ENCODE data around the gene SLC7A9.
"Not testable (repeated sequence)": the region's sequence is repeated elsewhere in the genome, so short reads cannot be mapped to it uniquely, and the experiment has no call there.

SLC7A9 gene

DNA sequence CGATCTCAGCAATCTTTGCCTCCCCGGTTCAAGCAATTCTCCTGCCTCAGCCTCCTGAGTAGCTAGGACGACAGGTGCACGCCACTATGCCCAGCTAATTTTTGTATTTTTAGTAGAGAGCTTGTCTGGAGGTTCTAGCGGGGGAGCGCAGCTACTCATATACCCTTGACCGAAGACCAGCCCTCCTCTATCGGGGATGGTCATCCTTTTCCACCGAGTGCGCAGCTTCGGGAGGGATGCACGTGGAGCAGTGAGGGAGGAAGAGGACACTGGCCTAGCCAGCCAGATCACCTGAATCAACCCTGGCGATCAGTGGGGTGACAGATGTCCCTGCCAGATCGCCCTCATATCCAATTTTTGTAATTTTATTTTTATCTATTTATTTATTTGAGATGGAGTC is 6.8 kb downstream of the SLC7A9 start:
- TF ChIP-seq, protein P1, sequence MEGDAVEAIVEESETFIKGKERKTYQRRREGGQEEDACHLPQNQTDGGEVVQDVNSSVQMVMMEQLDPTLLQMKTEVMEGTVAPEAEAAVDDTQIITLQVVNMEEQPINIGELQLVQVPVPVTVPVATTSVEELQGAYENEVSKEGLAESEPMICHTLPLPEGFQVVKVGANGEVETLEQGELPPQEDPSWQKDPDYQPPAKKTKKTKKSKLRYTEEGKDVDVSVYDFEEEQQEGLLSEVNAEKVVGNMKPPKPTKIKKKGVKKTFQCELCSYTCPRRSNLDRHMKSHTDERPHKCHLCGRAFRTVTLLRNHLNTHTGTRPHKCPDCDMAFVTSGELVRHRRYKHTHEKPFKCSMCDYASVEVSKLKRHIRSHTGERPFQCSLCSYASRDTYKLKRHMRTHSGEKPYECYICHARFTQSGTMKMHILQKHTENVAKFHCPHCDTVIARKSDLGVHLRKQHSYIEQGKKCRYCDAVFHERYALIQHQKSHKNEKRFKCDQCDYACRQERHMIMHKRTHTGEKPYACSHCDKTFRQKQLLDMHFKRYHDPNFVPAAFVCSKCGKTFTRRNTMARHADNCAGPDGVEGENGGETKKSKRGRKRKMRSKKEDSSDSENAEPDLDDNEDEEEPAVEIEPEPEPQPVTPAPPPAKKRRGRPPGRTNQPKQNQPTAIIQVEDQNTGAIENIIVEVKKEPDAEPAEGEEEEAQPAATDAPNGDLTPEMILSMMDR (IDR thresholded peaks at IDR 0.05; ENCODE audit: low read depth, low read length, missing control alignments), result no peak
- no peak overlapping the region for H3K4me3 ChIP-seq (replicated peaks; ENCODE audit: low read depth, low read length)
- DNase-seq (ENCODE audit: extremely low read depth, low read depth), result no peak

DNA sequence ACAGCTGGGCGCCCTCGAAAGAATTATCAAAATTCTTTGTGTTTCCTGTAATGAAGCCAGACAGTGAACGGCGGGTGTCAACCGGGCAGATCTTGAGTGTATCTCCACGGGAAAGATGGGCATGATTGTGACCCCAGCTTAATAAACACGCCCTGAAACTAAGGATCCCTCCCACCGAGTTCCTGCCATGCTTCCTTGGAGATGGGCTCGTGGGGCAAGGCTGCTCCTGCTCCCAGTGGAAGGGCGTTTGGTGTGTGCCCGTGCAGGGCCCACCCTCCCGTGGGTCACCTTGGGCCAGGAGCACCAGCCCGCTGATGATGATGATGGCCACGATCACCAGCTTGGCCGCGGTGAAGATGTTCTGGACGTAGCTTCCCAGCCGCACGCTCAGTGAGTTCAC is 7.4 kb downstream of the SLC7A9 start:
- DNase-seq (ENCODE audit: extremely low read depth, low read depth), result no peak
- no peak overlapping the region for H3K4me3 ChIP-seq (replicated peaks; ENCODE audit: low read depth, low read length)
- TF ChIP-seq, protein P1 (IDR thresholded peaks at IDR 0.05; ENCODE audit: low read depth, low read length, missing control alignments), result no peak

DNA sequence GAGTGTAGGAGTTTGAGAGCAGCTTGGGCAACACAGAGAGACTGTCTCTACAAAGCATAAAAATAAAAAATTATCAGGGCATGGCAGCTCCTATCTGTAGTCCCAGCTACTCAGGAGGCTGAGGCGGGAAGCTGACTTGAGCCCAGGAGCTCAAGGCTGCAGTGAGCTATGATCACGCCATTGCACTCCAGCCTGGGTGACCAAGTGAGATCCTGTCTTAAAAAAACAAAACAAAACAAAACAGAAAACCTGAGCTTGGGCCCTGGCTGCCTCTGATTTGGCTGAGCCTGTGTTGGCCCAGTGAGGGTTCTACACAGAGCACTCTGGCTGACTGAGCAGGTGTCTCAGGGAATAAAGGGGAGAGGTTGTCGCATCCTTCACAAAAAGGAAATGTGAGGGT is 8.0 kb downstream of the SLC7A9 start:
- TF ChIP-seq, protein P1 (IDR thresholded peaks at IDR 0.05; ENCODE audit: low read depth, low read length, missing control alignments), result no peak
- no peak overlapping the region for H3K4me3 ChIP-seq (replicated peaks; ENCODE audit: low read depth, low read length)
- no peak for DNase-seq (ENCODE audit: extremely low read depth, low read depth)

DNA sequence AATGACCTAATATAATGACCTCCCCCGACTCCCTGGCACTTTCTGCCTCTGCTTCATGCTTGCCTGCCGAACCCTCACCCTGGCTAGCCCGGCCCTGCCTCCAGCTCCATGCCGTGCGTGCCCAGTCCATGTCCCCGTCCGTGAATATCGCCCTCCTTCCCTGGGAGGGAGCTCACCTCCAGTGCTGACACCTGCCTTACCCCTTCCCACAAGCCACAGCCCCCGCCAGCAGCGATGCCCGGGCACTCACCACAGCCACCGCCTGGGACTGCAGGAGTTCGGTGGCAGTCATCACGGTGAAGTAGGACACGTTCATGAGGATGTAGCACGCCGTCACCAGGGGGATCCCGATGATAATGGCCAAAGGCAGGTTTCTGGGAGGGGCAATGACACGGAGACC is 10.0 kb downstream of the SLC7A9 start:
- DNase-seq (ENCODE audit: extremely low read depth, low read depth), result no peak
- no peak overlapping the region for H3K4me3 ChIP-seq (replicated peaks; ENCODE audit: low read depth, low read length)
- TF ChIP-seq, protein P1 (IDR thresholded peaks at IDR 0.05; ENCODE audit: low read depth, low read length, missing control alignments), result no peak

DNA sequence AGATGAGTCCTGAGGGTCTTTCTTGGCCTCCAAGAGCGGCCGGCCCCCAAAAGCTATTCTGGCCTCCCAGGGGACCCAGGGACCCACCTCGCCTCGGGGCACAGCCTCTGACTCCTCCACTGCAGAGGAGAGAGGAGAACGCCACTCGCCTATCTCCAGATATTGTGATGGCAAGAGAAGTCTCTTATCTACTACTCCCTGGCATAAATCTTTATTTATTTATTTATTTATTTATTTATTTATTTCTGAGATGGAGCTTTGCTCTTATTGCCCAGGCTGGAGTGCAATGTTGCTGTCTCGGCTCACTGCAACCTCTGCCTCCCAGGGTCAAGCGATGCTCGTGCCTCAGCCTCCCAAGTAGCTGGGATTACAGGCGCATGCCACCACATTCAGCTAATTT is 11.0 kb downstream of the SLC7A9 start:
- TF ChIP-seq, protein P1 (IDR thresholded peaks at IDR 0.05; ENCODE audit: low read depth, low read length, missing control alignments), result no peak
- DNase-seq (ENCODE audit: extremely low read depth, low read depth), result no peak
- H3K4me3 ChIP-seq (replicated peaks; ENCODE audit: low read depth, low read length), result no peak overlapping the region

DNA sequence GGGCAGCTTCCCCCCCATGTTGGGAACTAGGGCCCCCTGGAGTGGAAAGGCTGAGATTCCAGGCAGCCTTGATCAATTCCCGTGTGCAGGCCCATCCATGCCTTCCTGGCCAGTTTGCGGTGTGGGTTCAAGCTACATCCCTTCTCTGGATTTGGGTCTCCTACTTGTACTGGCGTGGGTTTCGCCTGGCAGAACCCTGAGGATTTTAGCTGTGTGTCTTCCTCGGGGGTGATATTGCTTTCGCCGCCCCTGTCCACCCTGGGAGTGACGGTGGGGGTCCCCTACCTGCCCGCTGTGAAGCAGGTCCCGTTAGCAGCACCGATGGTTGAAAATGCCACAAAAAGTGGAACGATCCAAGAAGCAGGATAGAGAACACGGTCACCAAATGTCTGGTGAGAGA is 11.4 kb downstream of the SLC7A9 start:
- TF ChIP-seq, protein P1 (IDR thresholded peaks at IDR 0.05; ENCODE audit: low read depth, low read length, missing control alignments), result no peak
- DNase-seq (ENCODE audit: extremely low read depth, low read depth), result no peak
- no peak overlapping the region for H3K4me3 ChIP-seq (replicated peaks; ENCODE audit: low read depth, low read length)

DNA sequence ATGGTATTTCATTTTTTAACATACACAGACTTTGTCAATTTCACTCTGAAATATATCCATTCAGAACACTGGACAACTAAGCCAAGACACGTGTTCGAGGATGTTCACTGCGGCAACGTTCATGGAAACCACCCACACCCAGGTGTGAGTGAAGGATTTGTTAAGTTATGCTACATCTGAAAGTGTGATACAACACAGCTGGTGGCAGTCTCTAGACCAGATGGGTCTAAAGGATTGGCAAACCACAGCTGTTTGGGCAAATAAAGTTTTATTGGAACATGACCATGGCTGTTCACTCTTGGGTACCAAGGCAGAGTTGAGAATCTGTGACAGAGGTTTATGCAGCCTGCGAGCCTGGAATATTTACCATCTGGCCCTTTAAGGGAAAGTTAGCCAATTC is 12.0 kb downstream of the SLC7A9 start:
- H3K4me3 ChIP-seq (replicated peaks; ENCODE audit: low read depth, low read length), result no peak overlapping the region
- no peak for DNase-seq (ENCODE audit: extremely low read depth, low read depth)

DNA sequence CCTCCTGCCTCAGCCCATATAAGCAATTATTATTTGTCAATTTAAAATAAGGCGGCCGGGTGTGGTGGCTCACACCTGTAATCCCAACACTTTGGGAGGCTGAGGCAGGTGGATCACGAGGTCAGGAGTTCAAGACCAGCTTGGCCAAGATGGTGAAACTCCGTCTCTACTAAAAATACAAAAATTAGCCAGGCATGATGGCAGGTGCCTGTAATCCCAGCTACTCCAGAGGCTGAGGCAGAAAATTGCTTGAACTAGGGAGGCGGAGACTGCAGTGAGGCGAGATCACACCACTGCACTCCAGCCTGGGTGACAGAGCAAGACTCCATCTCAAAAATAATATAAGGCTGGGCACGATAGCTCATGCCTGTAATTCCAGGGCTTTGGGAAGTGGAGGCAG is 12.7 kb downstream of the SLC7A9 start:
- DNase-seq (ENCODE audit: extremely low read depth, low read depth); H3K4me3 ChIP-seq (replicated peaks; ENCODE audit: low read depth, low read length): not testable (repeated sequence)

More for the DNA sequence above, 12.0 kb downstream of the SLC7A9 start:
- TF ChIP-seq, protein P1 (IDR thresholded peaks at IDR 0.05; ENCODE audit: low read depth, low read length, missing control alignments), result no peak

Measured in HFF-Myc (cell line).